NCI-H2196 (cell line): ENCODE results near the gene MAEL.
"Not testable (repeated sequence)": the region's sequence is repeated elsewhere in the genome, so short reads cannot be mapped to it uniquely, and the experiment has no call there.

Experiments used
- DNase-seq: peaks from one replicate; lab custom pipeline; 2025; ENCODE audit not compliant: unreplicated experiment; lab: John Stamatoyannopoulos, UW

Gene MAEL

GRCh38 chr1:166977951-166978350 lies 11.1 kb upstream of the MAEL start:
- no peak for DNase-seq

- no peak for DNase-seq
Observed at GRCh38 chr1:166978821-166979220, 10.3 kb upstream of the MAEL start.

GRCh38 chr1:166980383-166980782 lies 8.7 kb upstream of the MAEL start:
- DNase-seq, result no peak

GRCh38 chr1:166980818-166981217 lies 8.3 kb upstream of the MAEL start:
- no peak for DNase-seq

- DNase-seq, result no peak
Observed at GRCh38 chr1:166981589-166981988, 7.5 kb upstream of the MAEL start.

GRCh38 chr1:166999075-166999474 lies 10.0 kb downstream of the MAEL start:
- no peak for DNase-seq

GRCh38 chr1:166999500-167000055 lies 10.5 kb downstream of the MAEL start:
- no peak for DNase-seq

GRCh38 chr1:167000546-167000945 lies 11.5 kb downstream of the MAEL start:
- no peak for DNase-seq

- no peak for DNase-seq
Observed at GRCh38 chr1:167002354-167002753, 13.3 kb downstream of the MAEL start.

GRCh38 chr1:167003711-167004110 lies 14.6 kb downstream of the MAEL start:
- DNase-seq, result no peak

- no peak for DNase-seq
Observed at GRCh38 chr1:167011560-167012191, 22.6 kb downstream of the MAEL start.

- no peak for DNase-seq
Observed at GRCh38 chr1:167012570-167012969, 23.5 kb downstream of the MAEL start.

GRCh38 chr1:167013108-167013929 lies 24.2 kb downstream of the MAEL start:
- DNase-seq, result no peak

- DNase-seq, result no peak
Observed at GRCh38 chr1:167016100-167016750, 27.1 kb downstream of the MAEL start.

- DNase-seq, result no peak
Observed at GRCh38 chr1:167022384-167022783, 33.3 kb downstream of the MAEL start.

GRCh38 chr1:167029553-167029952 lies 40.5 kb downstream of the MAEL start:
- not testable (repeated sequence) for DNase-seq

GRCh38 chr1:167033646-167034045 lies 44.6 kb downstream of the MAEL start:
- no peak for DNase-seq

- DNase-seq, result peak; percentile 90
Observed at GRCh38 chr1:167043752-167044488, 54.8 kb downstream of the MAEL start.

- no peak for DNase-seq
Observed at GRCh38 chr1:167051907-167052306, 62.8 kb downstream of the MAEL start.

- DNase-seq, result no peak
Observed at GRCh38 chr1:167052389-167052788, 63.3 kb downstream of the MAEL start.

GRCh38 chr1:167054531-167054930 lies 65.5 kb downstream of the MAEL start:
- DNase-seq, result no peak
